ENCODE data around the gene PCDHGA11. TPM values are rescaled to one million over a fixed set of nuclear protein-coding genes. Genes with fewer than 3 reads are reported as not detected.
"Not testable (repeated sequence)": the region's sequence is repeated elsewhere in the genome, so short reads cannot be mapped to it uniquely, and the experiment has no call there.

PCDHGA11 gene
- polyA plus RNA-seq, 1 donor: 2.7 TPM

DNA sequence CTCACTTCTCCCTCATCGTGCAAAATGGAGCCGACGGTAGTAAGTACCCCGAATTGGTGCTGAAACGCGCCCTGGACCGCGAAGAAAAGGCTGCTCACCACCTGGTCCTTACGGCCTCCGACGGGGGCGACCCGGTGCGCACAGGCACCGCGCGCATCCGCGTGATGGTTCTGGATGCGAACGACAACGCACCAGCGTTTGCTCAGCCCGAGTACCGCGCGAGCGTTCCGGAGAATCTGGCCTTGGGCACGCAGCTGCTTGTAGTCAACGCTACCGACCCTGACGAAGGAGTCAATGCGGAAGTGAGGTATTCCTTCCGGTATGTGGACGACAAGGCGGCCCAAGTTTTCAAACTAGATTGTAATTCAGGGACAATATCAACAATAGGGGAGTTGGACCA, 10.4 kb downstream of the PCDHGA11 start:
- DNase-seq (ENCODE audit: low read depth): no peak

DNA sequence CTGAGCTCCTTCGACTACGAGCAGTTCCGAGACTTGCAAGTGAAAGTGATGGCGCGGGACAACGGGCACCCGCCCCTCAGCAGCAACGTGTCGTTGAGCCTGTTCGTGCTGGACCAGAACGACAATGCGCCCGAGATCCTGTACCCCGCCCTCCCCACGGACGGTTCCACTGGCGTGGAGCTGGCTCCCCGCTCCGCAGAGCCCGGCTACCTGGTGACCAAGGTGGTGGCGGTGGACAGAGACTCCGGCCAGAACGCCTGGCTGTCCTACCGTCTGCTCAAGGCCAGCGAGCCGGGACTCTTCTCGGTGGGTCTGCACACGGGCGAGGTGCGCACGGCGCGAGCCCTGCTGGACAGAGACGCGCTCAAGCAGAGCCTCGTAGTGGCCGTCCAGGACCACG, 11.5 kb downstream of the PCDHGA11 start:
- not testable (repeated sequence) for DNase-seq (ENCODE audit: low read depth)

DNA sequence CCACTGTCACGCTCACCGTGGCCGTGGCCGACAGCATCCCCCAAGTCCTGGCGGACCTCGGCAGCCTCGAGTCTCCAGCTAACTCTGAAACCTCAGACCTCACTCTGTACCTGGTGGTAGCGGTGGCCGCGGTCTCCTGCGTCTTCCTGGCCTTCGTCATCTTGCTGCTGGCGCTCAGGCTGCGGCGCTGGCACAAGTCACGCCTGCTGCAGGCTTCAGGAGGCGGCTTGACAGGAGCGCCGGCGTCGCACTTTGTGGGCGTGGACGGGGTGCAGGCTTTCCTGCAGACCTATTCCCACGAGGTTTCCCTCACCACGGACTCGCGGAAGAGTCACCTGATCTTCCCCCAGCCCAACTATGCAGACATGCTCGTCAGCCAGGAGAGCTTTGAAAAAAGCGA, 11.9 kb downstream of the PCDHGA11 start:
- not testable (repeated sequence) for DNase-seq (ENCODE audit: low read depth)

GRCh38 chr5:141434006-141434405, 13.2 kb downstream of the PCDHGA11 start:
- no peak for DNase-seq (ENCODE audit: low read depth)

GRCh38 chr5:141437221-141437620, 16.4 kb downstream of the PCDHGA11 start:
- DNase-seq (ENCODE audit: low read depth): no peak

DNA sequence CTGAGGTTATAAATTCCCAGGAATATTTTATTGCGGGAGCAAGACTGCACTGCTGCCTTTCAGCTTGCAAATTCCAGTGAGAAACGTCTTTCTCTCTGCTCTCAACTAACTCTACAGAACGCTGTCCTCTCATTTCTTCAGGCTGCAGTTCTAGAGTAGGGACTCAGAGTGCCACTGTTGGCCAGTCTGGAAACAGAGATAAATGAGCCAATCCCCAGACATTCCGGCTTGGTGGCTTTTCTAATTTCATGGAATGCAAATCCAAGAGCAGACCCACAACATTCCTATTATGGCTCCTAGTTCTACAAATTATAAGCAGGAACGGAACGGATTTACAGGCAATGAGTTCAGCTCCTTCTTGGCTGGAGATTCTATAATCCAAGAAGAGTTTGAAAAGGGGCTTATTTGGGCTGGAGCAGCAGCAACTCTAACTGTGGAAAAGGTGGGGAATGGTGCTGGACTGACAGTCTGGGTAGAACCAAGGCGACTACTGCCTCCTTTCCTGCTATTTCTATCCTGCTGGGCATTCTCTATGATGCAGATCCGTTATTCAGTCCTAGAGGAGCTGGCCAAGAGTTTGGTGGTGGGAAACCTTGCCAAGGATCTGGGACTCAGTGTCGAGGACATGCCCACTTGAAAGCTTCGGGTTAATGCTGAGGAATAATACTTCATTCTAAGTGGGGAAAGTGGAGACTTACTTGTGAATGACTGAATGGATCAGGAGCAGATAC, 18.7 kb downstream of the PCDHGA11 start:
- no peak for DNase-seq (ENCODE audit: low read depth)

DNA sequence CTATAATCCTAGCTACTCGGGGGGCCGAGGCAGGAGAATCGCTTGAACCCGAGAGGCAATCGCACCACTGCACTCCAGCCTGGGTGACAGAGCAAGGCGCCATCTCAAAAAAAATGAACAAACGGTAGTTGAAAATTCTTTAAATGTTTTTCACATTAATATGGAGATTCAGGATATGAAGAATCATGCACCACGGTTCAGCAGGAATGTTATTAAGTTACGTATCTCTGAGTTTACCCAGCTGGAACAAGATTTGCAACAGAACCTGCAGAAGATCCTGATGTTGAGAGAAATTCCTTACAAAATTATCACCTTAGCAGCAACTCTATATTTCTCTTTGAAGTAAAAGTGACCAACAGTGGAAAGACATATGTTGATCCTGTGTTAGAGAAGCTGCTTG, 19.5 kb downstream of the PCDHGA11 start:
- no peak for DNase-seq (ENCODE audit: low read depth)

DNA sequence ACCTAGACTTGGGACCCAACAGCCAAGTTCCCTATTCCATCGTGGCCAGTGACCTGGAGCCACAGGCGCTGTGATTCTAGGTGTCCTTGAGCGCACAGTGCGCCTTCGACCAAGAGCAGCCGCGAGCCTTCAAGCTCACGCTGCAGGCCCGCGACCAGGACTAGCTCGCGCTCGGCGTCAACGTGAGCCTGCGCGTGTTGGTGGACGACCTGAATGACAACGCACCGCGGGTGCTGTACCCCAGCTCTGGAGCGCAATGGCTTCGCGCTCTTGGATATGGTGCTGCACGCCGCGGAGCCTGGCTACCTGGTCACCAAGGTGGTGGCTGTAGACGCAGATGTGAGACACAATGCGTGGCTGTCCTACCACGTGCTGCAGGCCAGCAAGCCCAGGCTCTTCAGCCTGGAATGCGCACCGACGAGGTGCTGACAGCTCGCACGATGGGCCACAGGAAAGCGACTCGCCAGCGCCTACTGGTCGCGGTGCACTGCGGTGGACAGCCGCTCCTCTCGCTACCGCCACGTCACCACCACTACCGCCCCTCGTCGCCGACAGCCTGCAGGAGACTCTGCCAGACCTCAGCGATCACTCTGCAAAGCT, 20.8 kb downstream of the PCDHGA11 start:
- DNase-seq (ENCODE audit: low read depth): no peak

- DNase-seq (ENCODE audit: low read depth): no peak
These were observed 44.5 kb downstream of the PCDHGA11 start for GRCh38 chr5:141465351-141465750.

Other genes with a start within 250 kb of the PCDHGA11 start
- 1.9 TPM for gene PCDHB7, start 248.4 kb upstream of the PCDHGA11 start, polyA plus RNA-seq (ENCODE audit: insufficient read length)
- 1.8 TPM for gene PCDHB8, start 243.3 kb upstream of the PCDHGA11 start, polyA plus RNA-seq (ENCODE audit: insufficient read length)
- gene PCDHB16, start 238.7 kb upstream of the PCDHGA11 start, polyA plus RNA-seq (ENCODE audit: insufficient read length): 2.5 TPM
- 2.9 TPM for gene PCDHB9, start 233.9 kb upstream of the PCDHGA11 start, polyA plus RNA-seq (ENCODE audit: insufficient read length)
- gene PCDHB10, start 228.7 kb upstream of the PCDHGA11 start, polyA plus RNA-seq (ENCODE audit: insufficient read length): 3.6 TPM
- gene PCDHB11, start 221.4 kb upstream of the PCDHGA11 start, polyA plus RNA-seq (ENCODE audit: insufficient read length): 2.2 TPM
- 2.5 TPM for gene PCDHB12, start 212.3 kb upstream of the PCDHGA11 start, polyA plus RNA-seq (ENCODE audit: insufficient read length)
- gene PCDHB13, start 207.1 kb upstream of the PCDHGA11 start, polyA plus RNA-seq (ENCODE audit: insufficient read length): 2.4 TPM
- 6.3 TPM for gene PCDHB14, start 197.7 kb upstream of the PCDHGA11 start, polyA plus RNA-seq (ENCODE audit: insufficient read length)
- 7.0 TPM for gene PCDHB15, start 175.7 kb upstream of the PCDHGA11 start, polyA plus RNA-seq (ENCODE audit: insufficient read length)
- gene SLC25A2, start 117.0 kb upstream of the PCDHGA11 start, polyA plus RNA-seq (ENCODE audit: insufficient read length): 0.10 TPM
- gene TAF7, start 100.3 kb upstream of the PCDHGA11 start, polyA plus RNA-seq (ENCODE audit: insufficient read length): 76.1 TPM
- 0.58 TPM for gene PCDHGA1, start 90.5 kb upstream of the PCDHGA11 start, polyA plus RNA-seq (ENCODE audit: insufficient read length)
- 2.1 TPM for gene PCDHGA2, start 82.3 kb upstream of the PCDHGA11 start, polyA plus RNA-seq (ENCODE audit: insufficient read length)
- 1.1 TPM for gene PCDHGA3, start 77.2 kb upstream of the PCDHGA11 start, polyA plus RNA-seq (ENCODE audit: insufficient read length)
- 0.49 TPM for gene PCDHGB1, start 71.0 kb upstream of the PCDHGA11 start, polyA plus RNA-seq (ENCODE audit: insufficient read length)
- 1.0 TPM for gene PCDHGA4, start 66.0 kb upstream of the PCDHGA11 start, polyA plus RNA-seq (ENCODE audit: insufficient read length)
- gene PCDHGB2, start 61.1 kb upstream of the PCDHGA11 start, polyA plus RNA-seq (ENCODE audit: insufficient read length): 1.7 TPM
- gene PCDHGA5, start 56.9 kb upstream of the PCDHGA11 start, polyA plus RNA-seq (ENCODE audit: insufficient read length): 2.6 TPM
- 1.6 TPM for gene PCDHGB3, start 50.8 kb upstream of the PCDHGA11 start, polyA plus RNA-seq (ENCODE audit: insufficient read length)
- 2.6 TPM for gene PCDHGA6, start 47.2 kb upstream of the PCDHGA11 start, polyA plus RNA-seq (ENCODE audit: insufficient read length)
- gene PCDHGA7, start 38.3 kb upstream of the PCDHGA11 start, polyA plus RNA-seq (ENCODE audit: insufficient read length): 1.4 TPM
- gene PCDHGB4, start 33.4 kb upstream of the PCDHGA11 start, polyA plus RNA-seq (ENCODE audit: insufficient read length): 1.7 TPM
- gene PCDHGA8, start 28.4 kb upstream of the PCDHGA11 start, polyA plus RNA-seq (ENCODE audit: insufficient read length): 0.73 TPM
- gene PCDHGB5, start 23.1 kb upstream of the PCDHGA11 start, polyA plus RNA-seq (ENCODE audit: insufficient read length): 3.1 TPM
- 3.3 TPM for gene PCDHGA9, start 18.3 kb upstream of the PCDHGA11 start, polyA plus RNA-seq (ENCODE audit: insufficient read length)
- gene PCDHGB6, start 13.0 kb upstream of the PCDHGA11 start, polyA plus RNA-seq (ENCODE audit: insufficient read length): 3.5 TPM
- gene PCDHGA10, start 8.1 kb upstream of the PCDHGA11 start, polyA plus RNA-seq (ENCODE audit: insufficient read length): 1.4 TPM
- gene PCDHGB7, start 3.4 kb upstream of the PCDHGA11 start, polyA plus RNA-seq (ENCODE audit: insufficient read length): 7.0 TPM
- 1.7 TPM for gene PCDHGA12, start 9.5 kb downstream of the PCDHGA11 start, polyA plus RNA-seq (ENCODE audit: insufficient read length)
- 83.8 TPM for gene PCDHGC3, start 54.9 kb downstream of the PCDHGA11 start, polyA plus RNA-seq (ENCODE audit: insufficient read length)
- gene PCDHGC4, start 64.0 kb downstream of the PCDHGA11 start, polyA plus RNA-seq (ENCODE audit: insufficient read length): 1.8 TPM
- 0.78 TPM for gene PCDHGC5, start 68.0 kb downstream of the PCDHGA11 start, polyA plus RNA-seq (ENCODE audit: insufficient read length)
- gene DIAPH1, start 197.9 kb downstream of the PCDHGA11 start, polyA plus RNA-seq (ENCODE audit: insufficient read length): 20.1 TPM
- gene HDAC3, start 215.8 kb downstream of the PCDHGA11 start, polyA plus RNA-seq (ENCODE audit: insufficient read length): 47.7 TPM
- gene RELL2, start 215.9 kb downstream of the PCDHGA11 start, polyA plus RNA-seq (ENCODE audit: insufficient read length): 0.15 TPM
- 6.5 TPM for gene FCHSD1, start 230.4 kb downstream of the PCDHGA11 start, polyA plus RNA-seq (ENCODE audit: insufficient read length)